Measurements from ENCODE around the gene DHX57. TPM values are rescaled to one million over a fixed set of nuclear protein-coding genes. Genes with fewer than 3 reads are reported as not detected.
A peak's percentile ranks its signal among the peaks of the same experiment; 100 is the strongest.

Gene DHX57
- total RNA-seq, 1 donor, result 25.0 TPM

DNA sequence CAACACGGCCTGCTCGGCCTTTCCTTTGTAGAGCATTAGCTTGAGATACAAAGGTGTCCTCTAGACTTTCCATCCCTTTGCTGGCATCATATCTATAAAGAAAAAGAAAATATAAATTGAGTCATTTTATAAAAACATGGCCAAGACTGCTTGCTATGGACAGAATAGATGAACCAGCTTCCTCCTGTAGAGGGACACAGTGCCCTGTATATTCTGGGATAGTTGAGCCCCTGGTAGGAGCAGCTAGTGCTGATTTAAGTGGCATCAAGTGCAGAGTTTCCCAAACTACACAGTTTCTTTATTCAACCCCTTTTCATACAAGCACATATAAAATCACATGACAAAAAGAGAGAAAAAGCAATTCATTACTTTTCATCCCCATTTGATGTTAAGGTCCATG, 49.8 kb downstream of the DHX57 start:
- DNase-seq (ENCODE audit: low read depth), result no peak
- TF ChIP-seq, protein P1, sequence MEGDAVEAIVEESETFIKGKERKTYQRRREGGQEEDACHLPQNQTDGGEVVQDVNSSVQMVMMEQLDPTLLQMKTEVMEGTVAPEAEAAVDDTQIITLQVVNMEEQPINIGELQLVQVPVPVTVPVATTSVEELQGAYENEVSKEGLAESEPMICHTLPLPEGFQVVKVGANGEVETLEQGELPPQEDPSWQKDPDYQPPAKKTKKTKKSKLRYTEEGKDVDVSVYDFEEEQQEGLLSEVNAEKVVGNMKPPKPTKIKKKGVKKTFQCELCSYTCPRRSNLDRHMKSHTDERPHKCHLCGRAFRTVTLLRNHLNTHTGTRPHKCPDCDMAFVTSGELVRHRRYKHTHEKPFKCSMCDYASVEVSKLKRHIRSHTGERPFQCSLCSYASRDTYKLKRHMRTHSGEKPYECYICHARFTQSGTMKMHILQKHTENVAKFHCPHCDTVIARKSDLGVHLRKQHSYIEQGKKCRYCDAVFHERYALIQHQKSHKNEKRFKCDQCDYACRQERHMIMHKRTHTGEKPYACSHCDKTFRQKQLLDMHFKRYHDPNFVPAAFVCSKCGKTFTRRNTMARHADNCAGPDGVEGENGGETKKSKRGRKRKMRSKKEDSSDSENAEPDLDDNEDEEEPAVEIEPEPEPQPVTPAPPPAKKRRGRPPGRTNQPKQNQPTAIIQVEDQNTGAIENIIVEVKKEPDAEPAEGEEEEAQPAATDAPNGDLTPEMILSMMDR (IDR thresholded peaks at IDR 0.05; ENCODE audit: insufficient read depth, low read length), result no peak
- no peak overlapping the region for H3K4me3 ChIP-seq (ENCODE audit: low read depth, low read length)

DNA sequence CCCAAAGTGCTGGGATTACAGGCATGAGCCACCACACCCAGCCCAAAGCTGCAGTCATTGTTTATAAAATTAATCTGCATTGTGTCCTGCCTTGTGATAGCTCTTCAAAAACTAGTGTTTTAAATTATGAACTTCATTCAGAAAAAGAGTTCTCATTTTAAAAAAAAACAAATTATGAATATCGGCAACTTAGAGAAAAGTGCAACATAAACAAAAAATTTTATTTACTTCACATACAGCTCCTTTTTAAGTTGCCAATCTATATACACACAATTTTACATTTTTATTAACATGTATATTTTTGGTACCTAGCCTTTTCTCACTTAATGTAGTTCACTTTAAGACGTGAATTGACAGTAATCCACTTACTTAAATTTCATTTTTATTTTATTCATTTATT, 50.8 kb downstream of the DHX57 start:
- DNase-seq (ENCODE audit: low read depth), result no peak
- TF ChIP-seq, protein P1 (IDR thresholded peaks at IDR 0.05; ENCODE audit: insufficient read depth, low read length), result no peak
- no peak overlapping the region for H3K4me3 ChIP-seq (ENCODE audit: low read depth, low read length)

DNA sequence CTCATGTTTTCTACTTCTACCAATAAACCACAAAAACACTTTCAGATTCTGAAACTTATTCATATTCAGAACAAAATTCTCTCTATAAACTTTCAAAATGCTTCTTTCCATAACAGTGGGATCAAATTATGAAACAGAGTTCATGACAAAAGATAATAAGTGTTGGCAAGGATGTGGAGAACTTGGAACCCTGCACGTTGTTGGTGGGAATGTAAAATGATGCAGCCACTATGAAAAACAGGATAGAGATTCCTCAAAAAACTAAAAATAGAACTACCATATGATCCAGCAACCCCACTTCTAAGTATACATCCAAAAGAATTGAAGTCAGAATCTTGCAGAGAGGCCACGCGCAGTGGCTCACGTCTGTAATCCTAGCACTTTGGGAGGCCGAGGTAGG, 52.3 kb downstream of the DHX57 start:
- TF ChIP-seq, protein P1 (IDR thresholded peaks at IDR 0.05; ENCODE audit: insufficient read depth, low read length), result no peak
- peak; percentile 41 for DNase-seq (ENCODE audit: low read depth)
- H3K4me3 ChIP-seq (ENCODE audit: low read depth, low read length), result no peak overlapping the region

- DNase-seq (ENCODE audit: low read depth), result no peak
- H3K4me3 ChIP-seq (ENCODE audit: low read depth, low read length), result no peak overlapping the region
- TF ChIP-seq, protein P1 (IDR thresholded peaks at IDR 0.05; ENCODE audit: insufficient read depth, low read length), result no peak
These were observed 57.2 kb downstream of the DHX57 start for GRCh38 chr2:38818565-38818964.

DNA sequence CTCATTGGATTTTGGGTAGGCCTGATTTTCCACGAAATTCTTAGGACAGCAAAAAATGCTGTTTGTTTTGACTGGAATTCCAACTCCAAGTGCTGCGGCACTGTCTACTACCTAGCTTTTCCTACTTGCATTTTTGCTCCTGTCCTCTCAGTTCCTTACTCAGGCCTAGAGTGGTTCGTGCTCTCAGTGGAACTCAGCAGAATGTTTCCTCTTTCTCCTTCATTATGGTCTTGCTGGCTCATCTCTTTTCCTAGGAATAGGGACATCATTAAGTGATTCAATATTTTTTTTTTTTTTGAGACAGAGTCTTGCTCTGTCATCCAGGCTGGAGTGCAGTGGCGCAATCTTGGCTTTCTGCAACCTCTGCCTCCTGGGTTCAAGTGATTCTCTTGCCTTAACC, 59.8 kb downstream of the DHX57 start:
- TF ChIP-seq, protein P1 (IDR thresholded peaks at IDR 0.05; ENCODE audit: insufficient read depth, low read length), result no peak
- no peak overlapping the region for H3K4me3 ChIP-seq (ENCODE audit: low read depth, low read length)
- DNase-seq (ENCODE audit: low read depth), result no peak

DNA sequence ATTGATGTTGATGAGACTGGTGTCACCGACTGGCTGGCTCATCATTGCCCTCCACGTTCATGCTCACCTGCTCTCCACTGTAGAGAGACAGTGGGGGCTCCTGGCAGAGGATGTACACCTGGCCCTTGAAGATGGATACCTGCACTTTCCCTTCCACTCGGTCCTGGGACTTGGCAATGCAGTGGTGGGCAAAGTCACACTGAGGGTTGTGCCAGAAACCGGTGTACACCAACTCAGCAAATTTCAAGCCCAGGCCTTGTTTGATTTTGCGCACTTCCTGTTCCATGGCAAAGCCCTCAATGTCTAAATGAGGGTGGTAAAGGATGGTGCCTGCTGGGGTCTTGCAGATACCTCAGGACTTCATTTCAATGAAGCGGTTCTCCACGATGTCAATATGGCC, 65.2 kb downstream of the DHX57 start:
- H3K4me3 ChIP-seq (ENCODE audit: low read depth, low read length), result no peak overlapping the region
- TF ChIP-seq, protein P1 (IDR thresholded peaks at IDR 0.05; ENCODE audit: insufficient read depth, low read length), result no peak
- no peak for DNase-seq (ENCODE audit: low read depth)

- TF ChIP-seq, protein P1 (IDR thresholded peaks at IDR 0.05; ENCODE audit: insufficient read depth, low read length), result no peak
- no peak for DNase-seq (ENCODE audit: low read depth)
- H3K4me3 ChIP-seq (ENCODE audit: low read depth, low read length), result no peak overlapping the region
These were observed 67.1 kb downstream of the DHX57 start for GRCh38 chr2:38808677-38809076.
